Psoas muscle (tissue), 8 donors: ENCODE results near the gene ANXA6. TPM values are rescaled to one million over a fixed set of nuclear protein-coding genes. Genes with fewer than 3 reads are reported as not detected.
"Not testable (repeated sequence)": the region's sequence is repeated elsewhere in the genome, so short reads cannot be mapped to it uniquely, and the experiment has no call there.

Experiments used
- ATAC-seq, 4 donors: fragments of 200-7000 bp; cut with Tn5 transposase; one replicate each; pipeline ENCODE4 v1.9.1; 2020; ENCODE audit warnings: moderate library complexity in 3 of 4, mild to moderate bottlenecking in 2 of 4
- DNase-seq, 2 donors: peaks; one replicate each; pipeline ENCODE4 v3.0.0-alpha.2; 2020
- H3K27ac ChIP-seq: fragments of 200-600 bp; one replicate; pipeline ENCODE4 v1.8.0; 2022
- H3K27me3 ChIP-seq, 3 donors: fragments of 200-600 bp in 1 of 3; one replicate each; pipeline versions ENCODE4 v1.6.1 to v1.8.0; 2013 to 2022; ENCODE audit warnings: low read length in 2 of 3, mild to moderate bottlenecking in 2 of 3, moderate library complexity in 1 of 3; ENCODE audit not compliant: insufficient read depth in 3 of 3
- H3K36me3 ChIP-seq, 2 donors: fragments of 200-600 bp in 1 of 2; one replicate each; pipeline versions ENCODE4 v1.6.1 to v1.8.0; 2013 to 2022; ENCODE audit warnings: low read depth in 1 of 2, mild to moderate bottlenecking in 1 of 2, moderate library complexity in 1 of 2; ENCODE audit not compliant: insufficient read depth in 1 of 2
- H3K4me1 ChIP-seq: fragments of 200-600 bp; one replicate; pipeline ENCODE4 v1.8.0; 2022
- H3K4me3 ChIP-seq: fragments of 200-600 bp; one replicate; pipeline ENCODE4 v1.8.0; 2022; ENCODE audit warnings: mild to moderate bottlenecking
- H3K9me3 ChIP-seq: fragments of 200-600 bp; one replicate; pipeline ENCODE4 v1.8.0; 2022
- CTCF ChIP-seq: fragments of 200-600 bp; IDR thresholded peaks from one replicate; pipeline ENCODE4 v1.8.0; 2022; ENCODE audit warnings: antibody characterized with exemption
- WGBS, 3 donors: extraction: QIAGEN DNeasy Blood & Tissue Kit; methylation state at CpG; one replicate each; pipeline versions ENCODE4 v1.1.6 to v1.1.7; 2013; 5-methylcytosine and 5-hydroxymethylcytosine counted together
- intact Hi-C, 2 donors: fragments of 100-400 bp; cut with DNase I; formaldehyde crosslinking; loops; one replicate each; pipeline versions ENCODE4 v1.11.0 to v1.14.2; 2022
- polyA plus RNA-seq, 3 donors: library from polyadenylated mRNA; stranded (reverse); fragments of 200-250 nt; gene quantifications; one replicate each; pipeline ENCODE4 v1.2.3, GENCODE V29; 2013
- total RNA-seq, 4 donors: library from RNA; stranded (reverse); fragmentation: NEBNext Ultra II Directional in 2 of 4; extraction: Animal tissue kit (Norgen Biotek cat#: 25700) in 2 of 4; gene quantifications; one replicate each; pipeline versions ENCODE4 v1.2.1 to v1.2.4, GENCODE V29; 2021 to 2023
- donor health status: healthy with polysubstance abuse.
- donor health status: DM: no; HTN: no; CAD: no; lungs with moderate emphysema.
- donor health status: Bipolar disorder and iron deficiency.
- donor health status: healthy.
- donor health status: DM: yes; HTN: yes; CAD: no.
- donor health status: DM: no; HTN: no; CAD: no.
- donor health status: DM: no; HTN: no; CAD: no.
- donor health status: DM: yes; HTN: yes; CAD: no.

Gene ANXA6
- total and polyA plus RNA-seq, 7 donors, result 81.4 to 234 (median 133) TPM

GRCh38 chr5:151178777-151179488 lies 21.4 kb upstream of the ANXA6 start:
- intact Hi-C loops, result loop anchor here in 1 of 2 donors (10.0 kb wide), 1 partner anchor 66 kb away; no protein-coding TSS in a partner anchor
- ATAC-seq (peak in 2 of 4 donors; percentile 26 to 32), DNase-seq (no peak)
- WGBS, 3 donors, result 37 to 74% (median 43%) methylated on average over 5 of the region's 5 CpGs
- H3K4me1 ChIP-seq, result peaks cover 21% of the 10 kb centered on the region
- H3K9me3 ChIP-seq, result no peaks in the 10 kb centered on the region
- peaks cover 1 to 51% of the 10 kb centered on the region in 2 donors for H3K36me3 ChIP-seq
- no peak overlapping the region for H3K4me3 ChIP-seq
- TF ChIP-seq CTCF, result no peak
- no peak overlapping the region for H3K27ac ChIP-seq
- no peaks in the 10 kb centered on the region for H3K27me3 ChIP-seq

- H3K4me1 ChIP-seq, result peaks cover 21% of the 10 kb centered on the region
- DNase-seq (no peak), ATAC-seq (no peak)
- no peak overlapping the region for H3K27ac ChIP-seq
- H3K9me3 ChIP-seq, result no peaks in the 10 kb centered on the region
- intact Hi-C loops, result loop anchor here in 1 of 2 donors (10.0 kb wide), 1 partner anchor 66 kb away; no protein-coding TSS in a partner anchor
- no peaks in the 10 kb centered on the region for H3K27me3 ChIP-seq
- H3K36me3 ChIP-seq, result peaks cover 0 to 46% of the 10 kb centered on the region in 2 donors
- H3K4me3 ChIP-seq, result no peak overlapping the region
- no peak for TF ChIP-seq CTCF
- 94 to 100% (median 97%) methylated on average over 1 of the region's 1 CpG for WGBS, 3 donors
Measured at GRCh38 chr5:151178372-151178771, 20.8 kb upstream of the ANXA6 start.

- intact Hi-C loops, result loop anchor here in 1 of 2 donors (10.0 kb wide), 1 partner anchor 69 kb away; no protein-coding TSS in a partner anchor
Measured at GRCh38 chr5:151176268-151176667, 18.7 kb upstream of the ANXA6 start.

GRCh38 chr5:151174612-151175101 lies 17.1 kb upstream of the ANXA6 start:
- Histone ChIP-seq H3K27me3 (no peaks in the 10 kb centered on the region), H3K36me3 (peaks cover 0 to 10% of the 10 kb centered on the region in 2 donors), H3K9me3 (no peaks in the 10 kb centered on the region), H3K4me3 (peak overlapping the region; percentile 28), H3K27ac (peak overlapping the region; percentile 55), H3K4me1 (peaks cover 21% of the 10 kb centered on the region)
- TF ChIP-seq CTCF, result no peak
- 26 to 39% (median 26%) methylated on average over 15 of the region's 15 CpGs for WGBS, 3 donors
- intact Hi-C loops, result loop anchor here in 1 of 2 donors (10.0 kb wide), 1 partner anchor 70 kb away; no protein-coding TSS in a partner anchor
- peak; percentile 78 to 88 (median 83) for ATAC-seq
- DNase-seq, result peak; percentile 51 to 75

More at GRCh38 chr5:151176268-151176667, 18.7 kb upstream of the ANXA6 start:
- WGBS, 3 donors, result 27 to 56% (median 31%) methylated on average over 5 of the region's 5 CpGs
- not testable (repeated sequence) for H3K27me3 ChIP-seq, DNase-seq, H3K9me3 ChIP-seq, H3K4me3 ChIP-seq
- Histone ChIP-seq H3K27ac (peak overlapping the region; percentile 69), H3K36me3 (peaks cover 0 to 26% of the 10 kb centered on the region in 2 donors), H3K4me1 (peaks cover 21% of the 10 kb centered on the region)
- ATAC-seq, result peak in 3 of 4 donors; percentile 12 to 20 (median 16)
